Mesenteric fat pad (tissue), 1 donor: ENCODE results near the gene SV2C. TPM values are rescaled to one million over a fixed set of nuclear protein-coding genes. Genes with fewer than 3 reads are reported as not detected.

Experiments
- DNase-seq: peaks from one replicate; pipeline ENCODE4 v3.0.0-alpha.2; 2020; ENCODE audit warnings: low spot score
- total RNA-seq: library from RNA; stranded (reverse); fragmentation: NEBNext Ultra II Directional; extraction: Animal tissue kit (Norgen Biotek cat#: 25700); gene quantifications from one replicate; pipeline ENCODE4 v1.2.1, GENCODE V29; 2021
- donor health status: DM: yes; HTN: yes; CAD: no.

The SV2C gene
- total RNA-seq, 1 donor from 2014 or later, result not detected

- no peak for DNase-seq
Observed at GRCh38 chr5:76250463-76250862, 167.3 kb downstream of the SV2C start.

GRCh38 chr5:76251656-76252055 lies 168.5 kb downstream of the SV2C start:
- no peak for DNase-seq

GRCh38 chr5:76252437-76252836 lies 169.3 kb downstream of the SV2C start:
- DNase-seq, result no peak

- DNase-seq, result no peak
Observed at GRCh38 chr5:76256116-76256889, 173.1 kb downstream of the SV2C start.

- DNase-seq, result no peak
Observed at GRCh38 chr5:76257225-76257833, 174.1 kb downstream of the SV2C start.

- no peak for DNase-seq
Observed at GRCh38 chr5:76257897-76258296, 174.7 kb downstream of the SV2C start.

GRCh38 chr5:76264681-76265080 lies 181.5 kb downstream of the SV2C start:
- no peak for DNase-seq

GRCh38 chr5:76269259-76269931 lies 186.2 kb downstream of the SV2C start:
- no peak for DNase-seq

- DNase-seq, result no peak
Observed at GRCh38 chr5:76269932-76270610, 186.9 kb downstream of the SV2C start.

- no peak for DNase-seq
Observed at GRCh38 chr5:76271836-76272235, 188.7 kb downstream of the SV2C start.

- no peak for DNase-seq
Observed at GRCh38 chr5:76273206-76273885, 190.2 kb downstream of the SV2C start.

- no peak for DNase-seq
Observed at GRCh38 chr5:76274571-76274970, 191.4 kb downstream of the SV2C start.

- no peak for DNase-seq
Observed at GRCh38 chr5:76277736-76278135, 194.6 kb downstream of the SV2C start.

- DNase-seq, result no peak
Observed at GRCh38 chr5:76278261-76278789, 195.1 kb downstream of the SV2C start.

GRCh38 chr5:76280494-76280893 lies 197.3 kb downstream of the SV2C start:
- no peak for DNase-seq

- no peak for DNase-seq
Observed at GRCh38 chr5:76283670-76284069, 200.5 kb downstream of the SV2C start.

GRCh38 chr5:76289692-76290091 lies 206.5 kb downstream of the SV2C start:
- no peak for DNase-seq

- DNase-seq, result no peak
Observed at GRCh38 chr5:76290321-76290757, 207.2 kb downstream of the SV2C start.

GRCh38 chr5:76291305-76292077 lies 208.3 kb downstream of the SV2C start:
- no peak for DNase-seq
